Cardiac muscle cell (in vitro differentiated cells and primary cell): ENCODE measurements around the gene FAM43B. TPM values are rescaled to one million over a fixed set of nuclear protein-coding genes. Genes with fewer than 3 reads are reported as not detected.

Source experiments
- DNase-seq, 2 donors: peaks; one replicate each; pipeline versions ENCODE4 v3.0.0 to v3.0.0-alpha.2; 2010 to 2017; ENCODE audit warnings: low read depth in 1 of 2, low spot score in 1 of 2
- H3K27ac ChIP-seq: fragments of 200-600 bp; sonication (generic); 2 replicates; pipeline ENCODE4 v1.5.1; 2016
- H3K27me3 ChIP-seq: fragments of 200-600 bp; sonication (generic); 2 replicates; pipeline ENCODE4 v1.6.0; 2016; ENCODE audit warnings: control low read depth
- H3K36me3 ChIP-seq: fragments of 200-600 bp; sonication (generic); 2 replicates; pipeline ENCODE4 v1.5.1; 2016; ENCODE audit warnings: control low read depth
- H3K4me1 ChIP-seq: fragments of 200-600 bp; sonication (generic); 2 replicates; pipeline ENCODE4 v1.8.1; 2017; ENCODE audit warnings: low read depth, mild to moderate bottlenecking, mixed run types
- H3K4me3 ChIP-seq: fragments of 200-600 bp; sonication (generic); 2 replicates; pipeline ENCODE4 v1.5.1; 2016; ENCODE audit warnings: mild to moderate bottlenecking
- H3K9me3 ChIP-seq: fragments of 200-600 bp; sonication (generic); 2 replicates; pipeline ENCODE4 v1.5.1; 2017; ENCODE audit warnings: low read depth, mild to moderate bottlenecking, control low read depth
- CTCF ChIP-seq: IDR thresholded peaks from 2 replicates; pipeline ENCODE4 v1.5.1; 2012; ENCODE audit warnings: low read depth, mild to moderate bottlenecking, low read length
- polyA plus RNA-seq: library from polyadenylated mRNA; unstranded; fragments of >200 nt; fragmentation: Nextera tagmentation; extraction: Ambion mirVana; gene quantifications from 2 replicates; pipeline ENCODE4 v1.2.1, GENCODE V29; 2016
- total RNA-seq: library from RNA; depleted of rRNA; stranded (reverse); fragments of >200 nt; gene quantifications from 2 replicates; pipeline ENCODE4 v1.2.3, GENCODE V29; 2016

FAM43B gene
- total and polyA plus RNA-seq, 2 experiments from 2014 or later: 3.8 to 7.6 TPM

DNA sequence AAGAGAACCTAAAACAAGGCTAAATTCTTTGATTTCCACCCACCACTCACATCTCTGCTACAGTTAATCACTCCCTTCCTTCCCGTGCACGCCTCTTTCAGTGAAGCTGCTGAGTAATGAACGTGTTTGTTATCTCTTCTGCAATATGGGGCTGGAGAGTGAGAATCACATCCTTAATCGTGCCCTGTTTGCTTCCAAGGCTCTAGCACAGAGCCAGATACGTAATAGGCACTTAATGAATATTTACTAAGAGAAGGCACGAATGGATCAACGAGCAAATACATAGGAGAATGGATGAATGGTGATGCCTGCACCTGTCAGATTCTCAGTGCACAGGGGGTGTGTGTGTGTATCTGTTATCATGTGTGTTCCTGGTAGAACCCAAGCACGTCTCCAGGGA lies 22.1 kb upstream of the FAM43B start:
- no peak overlapping the region for H3K4me3 ChIP-seq
- peaks cover 49% of the 10 kb centered on the region for H3K27me3 ChIP-seq
- H3K27ac ChIP-seq: no peak overlapping the region
- H3K36me3 ChIP-seq: no peaks in the 10 kb centered on the region
- no peaks in the 10 kb centered on the region for H3K9me3 ChIP-seq
- DNase-seq: no peak
- no peaks in the 10 kb centered on the region for H3K4me1 ChIP-seq
- no peak for TF ChIP-seq CTCF

GRCh38 chr1:20530901-20531300 lies 21.5 kb upstream of the FAM43B start:
- Histone ChIP-seq H3K4me3 (no peak overlapping the region), H3K27ac (no peak overlapping the region), H3K4me1 (no peaks in the 10 kb centered on the region), H3K36me3 (no peaks in the 10 kb centered on the region), H3K9me3 (no peaks in the 10 kb centered on the region), H3K27me3 (peaks cover 50% of the 10 kb centered on the region)
- DNase-seq: no peak
- no peak for TF ChIP-seq CTCF

- peaks cover 53% of the 10 kb centered on the region for H3K27me3 ChIP-seq
Measured at GRCh38 chr1:20533635-20534034, 18.7 kb upstream of the FAM43B start.

GRCh38 chr1:20534659-20535417 lies 17.5 kb upstream of the FAM43B start:
- DNase-seq: no peak
- no peak for TF ChIP-seq CTCF
- peaks cover 49% of the 10 kb centered on the region for H3K27me3 ChIP-seq
- no peaks in the 10 kb centered on the region for H3K9me3 ChIP-seq
- no peaks in the 10 kb centered on the region for H3K4me1 ChIP-seq
- H3K4me3 ChIP-seq: no peak overlapping the region
- H3K36me3 ChIP-seq: no peaks in the 10 kb centered on the region
- H3K27ac ChIP-seq: no peak overlapping the region

More at GRCh38 chr1:20533635-20534034, 18.7 kb upstream of the FAM43B start:
- DNase-seq: no peak
- no peaks in the 10 kb centered on the region for H3K9me3 ChIP-seq
- no peak for TF ChIP-seq CTCF
- no peak overlapping the region for H3K27ac ChIP-seq
- H3K4me3 ChIP-seq: no peak overlapping the region
- no peaks in the 10 kb centered on the region for H3K36me3 ChIP-seq
- no peaks in the 10 kb centered on the region for H3K4me1 ChIP-seq

- TF ChIP-seq CTCF: no peak
- Histone ChIP-seq H3K27me3 (peaks cover 59% of the 10 kb centered on the region), H3K9me3 (no peaks in the 10 kb centered on the region), H3K4me1 (no peaks in the 10 kb centered on the region), H3K27ac (no peak overlapping the region), H3K4me3 (no peak overlapping the region), H3K36me3 (no peaks in the 10 kb centered on the region)
- no peak for DNase-seq
Measured at GRCh38 chr1:20538227-20538626, 14.1 kb upstream of the FAM43B start.
